Subcutaneous preadipocyte (primary cell): ENCODE results near the gene TESK2. TPM values are rescaled to one million over a fixed set of nuclear protein-coding genes. Genes with fewer than 3 reads are reported as not detected.

Experiments
- total RNA-seq: library from RNA; depleted of rRNA; stranded (reverse); fragments of >200 nt; gene quantifications from 2 replicates; pipeline ENCODE4 v1.2.3, GENCODE V29; 2012

The TESK2 gene, protein sequence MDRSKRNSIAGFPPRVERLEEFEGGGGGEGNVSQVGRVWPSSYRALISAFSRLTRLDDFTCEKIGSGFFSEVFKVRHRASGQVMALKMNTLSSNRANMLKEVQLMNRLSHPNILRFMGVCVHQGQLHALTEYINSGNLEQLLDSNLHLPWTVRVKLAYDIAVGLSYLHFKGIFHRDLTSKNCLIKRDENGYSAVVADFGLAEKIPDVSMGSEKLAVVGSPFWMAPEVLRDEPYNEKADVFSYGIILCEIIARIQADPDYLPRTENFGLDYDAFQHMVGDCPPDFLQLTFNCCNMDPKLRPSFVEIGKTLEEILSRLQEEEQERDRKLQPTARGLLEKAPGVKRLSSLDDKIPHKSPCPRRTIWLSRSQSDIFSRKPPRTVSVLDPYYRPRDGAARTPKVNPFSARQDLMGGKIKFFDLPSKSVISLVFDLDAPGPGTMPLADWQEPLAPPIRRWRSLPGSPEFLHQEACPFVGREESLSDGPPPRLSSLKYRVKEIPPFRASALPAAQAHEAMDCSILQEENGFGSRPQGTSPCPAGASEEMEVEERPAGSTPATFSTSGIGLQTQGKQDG
- total RNA-seq = 1.1 and 1.2 TPM in 2 replicates

DNA sequence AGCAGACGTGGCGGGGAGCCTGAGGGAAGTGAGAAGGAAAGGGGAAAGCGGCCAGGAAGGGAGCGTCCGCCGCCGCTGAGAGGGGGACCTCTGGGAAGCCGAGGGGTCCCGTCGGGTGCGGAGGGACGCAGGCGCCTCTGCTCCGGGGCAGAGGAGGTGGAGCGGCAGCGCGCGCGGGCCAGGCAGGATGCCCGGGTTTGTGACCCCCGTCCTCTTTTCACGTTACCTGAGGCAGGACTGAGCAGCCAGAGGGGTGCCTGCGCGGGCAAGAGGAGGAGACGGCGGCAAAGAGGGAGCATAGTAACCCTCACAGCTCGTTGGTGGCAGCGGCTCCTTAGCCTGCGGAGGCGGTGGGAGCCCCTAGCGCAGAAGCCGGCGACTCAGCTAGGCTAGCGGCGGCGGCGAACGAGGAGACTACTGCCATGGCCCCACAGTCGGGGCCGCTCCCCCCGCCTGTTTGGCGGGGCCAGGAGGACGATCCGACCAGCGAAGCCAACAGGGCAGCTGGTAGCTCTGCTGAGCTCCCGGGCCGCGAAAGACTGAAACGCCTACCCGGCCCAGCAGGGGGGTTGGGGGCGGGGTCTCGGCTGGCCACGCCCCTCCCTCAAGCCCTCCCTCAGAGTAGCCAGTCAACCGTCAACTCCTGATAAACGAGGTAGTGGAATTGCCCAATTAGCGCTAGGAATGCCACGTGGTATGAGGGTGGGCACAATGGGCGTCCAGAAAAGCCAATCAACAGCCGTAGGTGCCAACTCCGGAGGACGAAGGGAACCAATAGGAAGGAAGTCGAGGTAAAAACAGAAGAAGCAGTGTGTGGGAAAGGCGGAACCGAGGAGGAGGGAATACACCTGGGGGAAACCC lies at the start of gene TESK2:
TSS of gene TESK2 (minus strand) at position 538 of the 861 bp plus-strand sequence. CDS start 33,378 bp downstream, outside the sequence.

DNA sequence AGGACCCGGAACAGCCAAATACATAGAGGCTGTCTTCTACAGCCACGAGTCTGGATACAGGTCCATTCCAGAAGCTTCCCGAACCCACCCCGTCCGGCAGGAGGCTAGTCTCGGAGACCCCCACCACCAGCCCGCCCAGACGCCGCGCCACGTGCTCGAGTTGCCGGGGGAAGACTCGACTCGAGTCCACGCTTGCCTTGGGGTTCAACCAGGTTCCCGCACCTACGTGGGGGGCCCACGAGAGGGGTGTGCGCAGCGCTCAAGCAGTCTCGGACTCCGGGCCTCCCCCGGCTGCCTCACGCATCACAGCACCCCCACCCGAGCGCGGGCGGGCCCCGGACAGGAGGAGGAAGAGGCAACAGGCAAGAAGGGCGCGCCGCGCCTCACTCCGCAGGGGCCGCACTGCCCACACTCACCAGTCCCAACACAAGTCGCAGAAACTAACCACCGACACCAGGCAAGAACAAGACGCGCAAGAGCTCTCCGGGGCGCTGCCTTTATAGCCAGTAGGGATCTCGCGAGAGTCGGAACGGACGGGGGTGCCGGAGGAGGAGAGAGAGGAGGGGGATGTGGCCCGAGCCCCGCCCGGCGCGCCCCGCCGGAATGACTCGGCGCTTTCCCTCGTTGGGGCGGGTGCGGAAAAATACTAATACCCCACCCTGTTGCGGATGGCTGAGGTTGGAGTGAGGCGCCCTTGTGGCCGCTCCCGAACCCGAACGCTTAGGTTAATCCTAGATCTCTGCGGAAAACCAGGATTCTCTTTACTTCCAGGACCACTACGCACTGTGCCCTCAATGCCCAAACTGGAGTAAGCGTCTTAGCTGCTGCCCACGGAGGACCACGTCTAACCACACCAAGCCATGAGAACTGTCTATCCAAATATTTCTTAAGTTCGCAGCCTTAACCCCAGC lies 30.7 kb upstream of the TESK2 start, which contains the start of gene PRDX1:
TSS of gene PRDX1 (minus strand) at position 472 of the 911 bp plus-strand sequence. CDS start 2,841 bp downstream, outside the sequence.

DNA sequence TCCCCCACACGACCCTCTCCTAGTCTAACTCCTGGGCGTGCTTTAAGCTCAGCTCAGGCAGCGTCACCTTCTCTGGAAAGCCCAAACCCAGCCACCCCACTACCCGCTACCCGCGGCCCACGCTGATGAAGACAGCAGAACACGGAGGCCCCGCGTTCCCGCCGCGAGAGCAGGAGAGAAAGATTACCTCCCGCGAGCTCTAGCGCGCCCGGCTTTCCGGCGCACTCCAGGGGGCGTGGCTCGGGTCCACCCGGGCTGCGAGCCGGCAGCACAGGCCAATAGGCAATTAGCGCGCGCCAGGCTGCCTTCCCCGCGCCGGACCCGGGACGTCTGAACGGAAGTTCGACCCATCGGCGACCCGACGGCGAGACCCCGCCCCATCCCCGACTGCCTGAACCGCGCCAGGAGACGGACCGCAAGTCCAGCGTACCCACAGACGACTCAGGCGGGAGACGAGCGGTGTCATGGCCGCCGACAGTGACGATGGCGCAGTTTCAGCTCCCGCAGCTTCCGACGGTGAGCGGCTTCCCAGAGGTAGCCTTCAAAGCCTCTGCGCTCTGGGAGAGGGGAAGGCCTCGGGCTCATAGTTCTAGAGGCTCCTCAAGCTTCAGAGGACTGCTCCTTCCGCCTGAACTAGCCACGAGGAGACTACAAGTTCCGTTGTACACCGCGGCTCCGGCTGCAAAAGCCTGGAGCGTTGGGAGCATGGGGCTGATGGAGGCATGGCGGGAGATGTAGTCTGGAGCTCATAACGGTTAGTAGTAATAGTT lies 151.0 kb downstream of the TESK2 start, which contains the start of the genes MUTYH and TOE1:
TSS of gene MUTYH (minus strand) at position 652 of the 770 bp plus-strand sequence. CDS start 5,935 bp downstream, outside the sequence.
TSS of gene TOE1 (plus strand) at position 382 of the 770 bp plus-strand sequence. CDS start at position 465, 83 bp downstream.

DNA sequence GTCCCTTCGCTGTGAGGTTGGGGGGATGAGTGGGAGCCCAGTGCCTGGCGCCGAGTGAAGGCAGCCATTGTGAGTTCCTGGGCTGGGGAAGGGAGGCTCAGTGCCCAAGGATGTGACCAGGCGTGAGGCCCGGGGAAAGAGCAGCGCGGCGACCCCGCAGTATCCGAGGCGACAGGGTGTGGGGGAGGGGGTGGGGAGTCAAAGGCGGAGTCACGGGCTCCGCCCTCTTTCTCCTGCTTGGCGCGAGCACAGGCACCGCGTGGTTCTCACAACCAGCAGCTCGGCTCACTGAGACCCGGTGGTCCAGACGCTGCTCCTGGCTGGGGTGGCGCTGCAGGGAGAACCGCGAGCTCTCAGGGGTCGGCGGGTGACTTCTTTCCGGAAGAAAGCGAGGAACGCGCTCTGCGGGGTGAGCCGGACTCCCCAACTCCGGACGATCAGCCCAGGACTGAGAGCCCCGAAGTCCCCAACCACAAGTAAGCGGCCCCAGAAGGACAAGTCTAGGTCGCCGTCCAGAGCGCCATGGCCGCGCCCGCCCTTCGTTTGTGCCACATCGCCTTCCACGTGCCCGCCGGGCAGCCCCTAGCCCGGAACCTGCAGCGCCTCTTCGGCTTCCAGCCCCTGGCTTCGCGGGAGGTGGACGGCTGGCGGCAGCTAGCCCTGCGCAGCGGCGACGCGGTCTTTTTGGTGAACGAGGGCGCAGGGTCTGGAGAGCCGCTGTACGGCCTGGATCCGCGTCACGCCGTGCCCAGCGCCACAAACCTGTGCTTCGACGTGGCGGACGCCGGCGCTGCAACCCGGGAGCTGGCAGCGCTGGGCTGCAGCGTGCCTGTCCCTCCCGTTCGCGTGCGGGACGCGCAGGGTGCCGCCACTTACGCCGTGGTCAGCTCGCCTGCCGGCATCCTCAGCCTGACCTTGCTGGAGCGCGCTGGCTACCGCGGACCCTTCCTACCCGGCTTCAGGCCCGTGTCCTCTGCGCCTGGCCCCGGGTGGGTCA lies 164.0 kb downstream of the TESK2 start, which contains the start of gene HPDL:
TSS of gene HPDL (plus strand) at position 269 of the 997 bp plus-strand sequence. CDS start at position 523, 254 bp downstream.

Other genes starting within 250 kb of the TESK2 start
- gene HPDL, start 164.3 kb downstream of the TESK2 start, total RNA-seq = 3.7 and 4.7 TPM in 2 replicates
- 16.2 and 19.4 TPM in 2 replicates for gene TOE1, start 151.0 kb downstream of the TESK2 start, total RNA-seq
- gene MUTYH, start 150.7 kb downstream of the TESK2 start, total RNA-seq = 14.3 and 17.0 TPM in 2 replicates
- gene CCDC163, start 8.9 kb upstream of the TESK2 start, total RNA-seq = 0.98 and 1.1 TPM in 2 replicates
- 4.4 and 6.6 TPM in 2 replicates for gene MMACHC, start 9.1 kb upstream of the TESK2 start, total RNA-seq
- 354 and 407 TPM in 2 replicates for gene PRDX1, start 30.7 kb upstream of the TESK2 start, total RNA-seq
- 113 and 140 TPM in 2 replicates for gene AKR1A1, start 59.7 kb upstream of the TESK2 start, total RNA-seq
- 39.3 and 56.9 TPM in 2 replicates for gene NASP, start 92.9 kb upstream of the TESK2 start, total RNA-seq
- 1.5 and 2.2 TPM in 2 replicates for gene CCDC17, start 132.9 kb upstream of the TESK2 start, total RNA-seq
- gene GPBP1L1, start 195.4 kb upstream of the TESK2 start, total RNA-seq = 58.4 and 90.9 TPM in 2 replicates
- 21.1 and 23.9 TPM in 2 replicates for gene TMEM69, start 197.0 kb upstream of the TESK2 start, total RNA-seq